ENCODE measurements around the gene CHCHD10. TPM values are rescaled to one million over a fixed set of nuclear protein-coding genes. Genes with fewer than 3 reads are reported as not detected.
A peak's percentile ranks its signal among the peaks of the same experiment; 100 is the strongest.
"Not testable (repeated sequence)": the region's sequence is repeated elsewhere in the genome, so short reads cannot be mapped to it uniquely, and the experiment has no call there.

The CHCHD10 gene
- polyA plus RNA-seq, 1 donor, result 58.3 TPM

DNA sequence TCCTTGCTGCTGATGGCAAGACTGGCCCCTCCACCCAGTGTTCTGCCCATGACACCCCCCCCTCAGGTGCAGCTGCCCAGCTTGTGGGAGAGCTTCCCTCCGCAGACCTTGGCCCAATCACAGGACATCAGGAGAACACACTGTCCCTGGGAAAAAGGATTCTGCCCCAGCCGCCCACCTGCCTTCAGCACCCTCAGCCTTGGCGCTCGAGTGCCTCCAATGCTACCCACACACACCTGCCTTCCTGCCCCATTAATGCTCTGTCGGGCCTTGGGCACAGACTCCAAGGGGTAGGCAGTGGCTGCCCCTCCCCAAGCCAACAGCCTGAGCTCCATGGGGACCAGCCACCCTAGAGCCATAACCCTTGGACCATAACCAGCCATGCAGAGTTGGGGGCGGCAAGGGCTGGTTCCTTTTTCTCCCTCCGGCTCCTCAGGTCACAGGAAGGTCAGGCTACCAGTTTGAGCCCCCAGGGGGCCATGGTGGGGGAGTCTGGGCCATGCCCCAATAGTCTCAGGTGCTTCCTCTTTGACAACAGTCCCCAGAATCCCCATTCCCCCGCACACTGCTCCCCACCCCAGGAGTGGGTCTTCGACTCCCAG is 15.6 kb downstream of the CHCHD10 start:
- no peak for DNase-seq

DNA sequence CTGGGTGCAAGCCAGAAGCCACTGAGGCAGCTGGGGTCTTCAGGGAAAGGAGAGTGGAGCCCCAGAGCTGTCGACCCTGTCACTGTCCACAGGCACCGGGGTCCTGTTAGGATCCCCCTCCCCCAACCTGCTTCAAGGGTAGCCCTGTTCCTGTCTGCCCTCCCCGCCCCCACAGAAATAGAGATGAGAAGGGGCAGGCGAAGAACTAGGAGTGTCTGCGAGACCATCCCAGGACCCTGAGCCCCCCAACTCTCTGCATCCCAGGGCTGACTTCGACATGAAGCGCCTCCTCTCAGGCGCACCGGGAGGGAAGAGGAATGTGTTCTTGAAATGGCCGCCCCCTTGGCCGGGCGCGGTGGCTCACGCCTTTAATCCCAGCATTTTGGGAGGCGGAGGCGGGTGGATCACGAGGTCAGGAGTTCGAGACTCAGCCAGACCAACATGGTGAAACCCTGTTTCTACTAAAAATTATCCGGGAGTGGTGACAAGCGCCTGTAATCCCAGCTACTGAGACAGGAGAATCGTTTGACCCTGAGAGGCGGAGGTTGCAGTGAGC is 16.3 kb downstream of the CHCHD10 start:
- no peak for DNase-seq

DNA sequence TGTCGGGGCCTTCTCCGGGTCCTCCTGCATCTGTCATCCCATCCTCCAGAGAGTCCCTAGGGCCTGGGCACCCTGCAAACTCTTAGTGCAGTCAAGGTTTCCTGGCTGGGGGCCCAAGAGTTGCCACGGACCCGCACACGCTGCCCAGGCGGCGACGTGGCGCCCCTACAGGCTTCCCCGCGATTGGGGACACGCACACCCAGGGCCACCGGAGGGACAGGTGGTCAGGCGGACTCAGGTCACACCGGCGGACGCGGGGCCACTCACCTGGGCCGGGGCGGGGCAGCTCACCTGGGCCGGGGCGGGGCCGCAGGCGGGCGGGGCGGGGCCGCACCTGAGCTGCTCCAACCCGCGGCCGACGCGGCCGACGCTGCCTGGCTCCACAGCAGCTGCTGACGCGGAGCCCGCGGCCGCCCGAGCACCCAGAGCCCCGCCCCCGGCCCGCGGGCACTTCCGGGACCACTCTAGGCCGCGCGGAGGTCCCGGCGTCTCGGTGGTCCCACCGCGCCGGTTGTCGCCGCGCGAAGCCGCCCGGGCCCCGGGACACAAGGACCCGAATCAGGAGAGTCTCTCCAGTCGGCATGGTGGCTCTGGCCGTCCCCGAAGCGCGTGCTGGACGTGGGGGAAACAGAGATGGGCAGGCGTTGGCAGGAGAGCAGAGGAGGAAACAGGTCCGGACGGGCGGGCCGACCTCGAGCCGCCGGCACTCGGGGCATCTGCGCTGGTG is 16.9 kb downstream of the CHCHD10 start, which contains the start of gene ZNF70:
ZNF70 (minus strand) TSS at position 399 of the 727 bp plus-strand sequence. CDS start 5,972 bp downstream, outside the sequence.
- peak; percentile 85 for DNase-seq

DNA sequence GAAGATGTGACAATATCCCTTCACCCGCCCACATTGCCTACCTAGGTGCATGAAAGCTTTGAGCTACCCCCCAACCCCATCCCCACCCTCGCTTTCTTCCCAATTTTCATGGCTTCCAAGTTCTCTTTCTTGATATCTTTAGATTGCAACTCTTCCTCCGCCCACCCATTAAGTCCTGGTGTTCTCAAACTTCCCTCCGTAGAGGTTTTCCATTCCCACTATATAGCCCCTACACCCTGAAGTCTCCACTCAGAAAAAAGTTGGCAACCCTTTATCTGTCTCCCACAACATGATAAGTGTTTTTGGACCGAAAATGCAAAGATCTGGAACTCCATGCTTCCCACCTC is 17.4 kb downstream of the CHCHD10 start:
- no peak for DNase-seq

DNA sequence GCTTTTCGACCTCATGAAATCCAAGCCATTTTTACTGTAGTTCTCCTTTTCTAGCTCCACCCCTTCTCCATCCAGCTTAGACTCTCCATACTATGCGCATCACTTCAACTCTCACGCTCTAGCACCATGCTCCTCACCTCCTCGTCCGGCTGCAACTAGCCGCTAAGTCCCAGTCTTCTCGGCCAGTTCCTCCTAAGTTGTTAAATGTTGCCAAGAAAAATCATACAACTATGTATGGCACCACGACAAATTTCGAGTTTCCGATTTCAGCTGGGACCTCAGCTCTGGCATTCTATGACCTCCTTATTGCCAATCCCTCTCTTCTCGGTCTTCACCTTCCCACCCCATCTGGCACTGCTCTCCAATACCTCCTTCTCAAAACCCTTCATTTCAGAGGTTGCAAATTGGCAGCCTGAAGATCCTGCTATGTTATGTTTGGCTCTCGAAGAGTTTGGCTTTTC is 17.9 kb downstream of the CHCHD10 start:
- DNase-seq, result no peak

DNA sequence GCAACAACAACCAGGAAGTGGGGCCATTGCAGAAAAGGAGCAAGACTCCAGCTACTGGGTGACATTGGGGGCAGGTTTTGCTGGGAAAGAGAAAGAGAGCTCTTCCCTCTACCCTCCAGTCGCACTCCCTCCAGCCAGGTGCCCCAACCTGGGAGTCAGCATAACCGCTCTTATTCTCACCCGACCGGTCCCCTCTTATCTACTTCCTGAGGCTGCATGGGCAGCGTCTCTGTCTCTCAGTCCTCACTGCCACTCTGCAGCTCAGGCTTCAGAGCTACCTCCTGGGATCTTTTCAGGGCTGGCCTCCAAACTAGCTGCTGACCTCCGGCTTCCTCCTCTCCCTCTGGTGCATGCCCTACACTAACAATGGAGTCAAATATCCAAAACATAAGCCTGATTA is 22.0 kb downstream of the CHCHD10 start:
- no peak for DNase-seq

DNA sequence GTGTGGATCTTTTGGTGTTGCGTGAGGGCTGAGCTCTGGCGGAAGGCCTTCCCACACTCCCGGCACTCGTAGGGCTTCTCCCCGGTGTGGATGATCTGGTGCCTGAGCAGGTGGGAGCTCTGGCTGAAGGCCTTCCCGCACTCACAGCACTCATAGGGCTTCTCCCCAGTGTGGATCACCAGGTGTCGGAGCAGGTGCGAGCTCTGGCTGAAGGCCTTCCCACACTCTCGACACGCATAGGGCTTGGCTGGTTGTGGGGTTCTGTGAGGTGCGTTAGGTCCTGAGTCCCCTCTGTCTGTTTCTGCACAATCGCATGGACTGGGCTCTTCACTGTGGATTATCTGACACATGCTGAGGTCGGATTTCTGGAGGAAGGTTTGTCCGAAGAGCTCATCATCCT is 23.3 kb downstream of the CHCHD10 start:
- no peak for DNase-seq

DNA sequence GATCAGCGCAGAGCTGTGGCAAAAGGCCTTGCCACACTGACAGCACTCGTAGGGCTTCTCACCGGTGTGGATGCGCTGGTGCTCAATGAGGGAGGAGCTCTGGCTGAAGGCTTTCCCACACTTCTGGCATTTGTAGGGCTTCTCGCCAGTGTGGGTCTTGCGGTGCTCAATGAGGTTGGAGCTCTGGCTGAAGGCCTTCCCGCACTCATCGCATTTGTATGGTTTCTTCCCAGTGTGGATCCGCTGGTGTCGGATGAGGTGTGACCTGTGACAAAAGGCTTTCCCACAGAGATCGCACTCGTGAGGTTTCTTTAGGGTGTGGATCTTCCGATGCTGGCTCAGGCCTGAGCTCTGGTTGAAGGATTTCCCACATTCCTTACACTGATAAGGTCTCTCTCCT is 23.8 kb downstream of the CHCHD10 start:
- no peak for DNase-seq

DNA sequence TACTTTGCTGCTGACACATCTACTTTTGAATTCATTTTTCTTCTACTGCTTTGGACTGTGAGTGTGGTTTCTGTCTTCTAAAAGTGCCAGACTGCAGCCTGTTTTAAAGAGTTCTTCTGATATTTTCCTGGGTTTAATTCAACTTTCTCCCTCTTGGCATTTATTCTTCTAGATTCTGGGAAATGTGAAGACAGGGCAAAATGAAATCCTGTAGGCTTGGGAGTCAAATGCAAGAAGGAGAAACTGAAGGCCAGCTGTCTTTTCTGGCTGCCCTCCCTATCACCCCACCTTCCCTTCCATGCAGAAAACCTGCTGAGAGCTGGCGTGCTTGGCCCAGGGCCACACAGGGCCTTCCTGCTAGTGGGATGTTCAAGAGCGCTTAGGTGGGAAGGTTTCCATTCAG is 24.5 kb downstream of the CHCHD10 start:
- DNase-seq, result no peak

DNA sequence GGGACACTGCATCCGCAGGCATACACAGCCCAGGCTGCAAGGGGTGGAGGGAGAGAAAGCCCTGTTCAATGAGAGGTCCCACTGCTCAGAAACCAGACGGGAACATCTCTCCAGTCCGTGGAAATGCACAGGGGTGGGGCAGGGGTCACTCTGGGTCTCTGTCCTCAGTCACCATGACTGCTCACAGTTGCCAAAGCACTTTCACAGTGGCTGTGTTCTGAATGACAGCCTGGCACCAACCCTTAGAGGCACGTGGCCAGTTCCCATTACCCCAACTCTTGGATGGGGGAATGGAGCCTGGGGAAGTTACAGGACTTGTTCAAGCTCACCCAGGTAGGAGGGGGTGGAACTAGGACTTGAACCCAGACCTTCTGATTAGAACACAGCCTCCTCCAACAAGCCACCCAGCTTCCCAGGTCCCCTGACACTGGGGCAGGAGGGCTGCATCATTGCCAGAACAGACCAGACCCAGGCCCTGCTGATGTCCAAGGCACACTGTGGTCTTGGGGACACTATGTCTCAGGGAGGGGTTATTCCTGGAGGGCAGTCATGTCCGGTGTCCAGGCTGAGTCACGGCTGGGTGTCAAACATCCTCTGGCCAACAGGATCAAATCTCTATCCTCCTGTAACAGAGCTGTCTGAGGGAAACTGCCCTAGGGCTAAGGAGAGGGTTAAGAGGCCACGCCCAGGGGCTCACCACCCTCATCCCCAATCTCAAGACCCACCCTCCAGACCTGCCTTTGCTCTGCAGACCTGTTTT is 25.1 kb downstream of the CHCHD10 start:
- DNase-seq, result no peak

DNA sequence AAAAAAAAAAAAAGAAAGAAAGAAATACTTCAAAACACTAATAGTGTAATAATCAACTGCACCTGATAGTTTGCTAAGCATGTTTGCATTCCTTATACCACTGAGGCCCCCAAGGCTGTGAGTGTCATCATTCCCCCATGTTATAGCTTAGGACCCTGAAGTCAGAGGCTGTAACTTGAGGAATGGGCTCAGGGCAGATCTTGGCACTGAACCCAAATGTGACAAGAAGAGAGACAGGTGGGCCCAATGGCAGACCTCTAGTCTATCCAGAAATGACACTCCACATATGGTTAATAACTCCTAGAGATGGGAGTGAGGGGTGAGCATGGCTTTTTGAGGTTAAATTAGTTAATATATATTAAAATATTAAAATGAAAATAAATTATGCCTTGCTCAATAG is 30.1 kb downstream of the CHCHD10 start:
- DNase-seq, result no peak

DNA sequence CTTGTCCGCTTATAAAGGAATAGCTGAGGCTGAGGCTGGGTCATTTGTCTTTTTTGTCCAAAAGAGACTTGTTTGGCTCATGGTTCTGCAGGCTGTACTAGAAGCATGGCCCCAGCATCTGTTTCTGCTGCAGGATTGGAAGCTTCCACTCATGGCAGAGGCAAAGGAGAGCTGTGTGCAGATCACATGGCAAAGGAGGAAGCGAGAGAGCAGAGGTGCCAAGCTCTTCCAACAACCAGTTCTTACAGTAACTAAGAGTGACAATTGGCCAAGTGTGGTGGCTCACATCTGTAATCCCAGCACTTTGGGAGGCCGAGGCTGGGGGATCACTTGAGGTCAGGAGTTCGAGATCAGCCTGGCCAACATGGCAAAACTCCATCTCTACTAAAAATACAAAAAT is 39.7 kb downstream of the CHCHD10 start:
- DNase-seq, result not testable (repeated sequence)

DNA sequence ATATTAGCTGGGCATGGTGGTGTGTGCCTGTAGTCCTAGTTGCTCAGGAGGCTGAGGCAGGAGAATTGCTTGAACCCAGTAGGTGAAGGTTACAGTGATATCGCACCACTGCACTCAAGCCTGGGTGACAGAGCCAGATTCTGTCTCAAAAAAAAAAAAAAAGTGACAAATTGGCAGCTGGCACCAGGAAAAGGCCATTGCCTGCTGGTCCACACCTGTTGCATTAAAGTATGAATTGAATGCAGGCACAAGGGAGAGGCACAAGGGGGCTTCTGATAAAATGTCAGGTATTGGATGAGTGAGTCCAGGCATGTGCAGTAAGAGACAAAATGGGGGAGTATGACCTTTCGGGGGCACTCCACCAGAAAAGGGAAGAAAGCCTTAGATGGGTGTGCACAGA is 45.0 kb downstream of the CHCHD10 start:
- no peak for DNase-seq

DNA sequence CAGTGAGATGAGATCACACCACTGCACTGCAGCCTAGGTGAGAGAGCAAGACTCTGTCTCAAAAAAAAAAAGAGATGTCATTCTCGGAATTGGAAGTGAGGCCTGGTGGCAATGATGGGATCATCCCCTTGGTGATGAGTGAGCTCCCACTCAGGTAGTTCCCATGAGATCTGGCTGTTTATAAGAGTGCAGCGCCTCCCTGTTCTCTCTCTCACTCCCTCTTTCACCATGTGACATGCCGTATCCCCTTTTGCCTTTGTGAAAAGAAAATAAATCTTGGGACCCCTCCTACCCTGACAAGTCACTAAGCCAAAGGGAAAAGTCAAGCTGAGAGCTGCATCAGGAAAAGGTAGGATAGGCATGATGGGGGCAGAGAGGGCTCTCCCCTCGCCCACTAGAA is 45.6 kb downstream of the CHCHD10 start:
- no peak for DNase-seq

DNA sequence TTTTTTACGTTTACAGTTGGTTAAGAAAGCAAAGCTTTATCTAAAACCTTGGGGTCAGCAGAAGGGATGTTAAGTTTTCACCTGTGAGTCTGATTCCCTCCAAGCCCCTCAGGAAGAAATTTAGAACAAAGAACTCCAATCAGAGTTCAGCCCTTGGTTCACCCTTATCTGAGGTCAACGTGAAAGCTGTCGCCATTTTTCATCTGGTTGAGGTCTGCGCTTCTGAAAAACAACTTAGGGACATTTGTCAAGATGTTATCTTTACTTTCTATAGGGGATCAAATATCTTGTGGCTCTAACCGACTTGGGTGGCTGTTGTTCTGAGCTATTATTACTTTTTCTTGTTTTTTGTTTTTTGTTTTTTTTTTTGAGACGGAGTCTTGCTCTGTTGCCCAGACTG is 46.9 kb downstream of the CHCHD10 start:
- no peak for DNase-seq

DNA sequence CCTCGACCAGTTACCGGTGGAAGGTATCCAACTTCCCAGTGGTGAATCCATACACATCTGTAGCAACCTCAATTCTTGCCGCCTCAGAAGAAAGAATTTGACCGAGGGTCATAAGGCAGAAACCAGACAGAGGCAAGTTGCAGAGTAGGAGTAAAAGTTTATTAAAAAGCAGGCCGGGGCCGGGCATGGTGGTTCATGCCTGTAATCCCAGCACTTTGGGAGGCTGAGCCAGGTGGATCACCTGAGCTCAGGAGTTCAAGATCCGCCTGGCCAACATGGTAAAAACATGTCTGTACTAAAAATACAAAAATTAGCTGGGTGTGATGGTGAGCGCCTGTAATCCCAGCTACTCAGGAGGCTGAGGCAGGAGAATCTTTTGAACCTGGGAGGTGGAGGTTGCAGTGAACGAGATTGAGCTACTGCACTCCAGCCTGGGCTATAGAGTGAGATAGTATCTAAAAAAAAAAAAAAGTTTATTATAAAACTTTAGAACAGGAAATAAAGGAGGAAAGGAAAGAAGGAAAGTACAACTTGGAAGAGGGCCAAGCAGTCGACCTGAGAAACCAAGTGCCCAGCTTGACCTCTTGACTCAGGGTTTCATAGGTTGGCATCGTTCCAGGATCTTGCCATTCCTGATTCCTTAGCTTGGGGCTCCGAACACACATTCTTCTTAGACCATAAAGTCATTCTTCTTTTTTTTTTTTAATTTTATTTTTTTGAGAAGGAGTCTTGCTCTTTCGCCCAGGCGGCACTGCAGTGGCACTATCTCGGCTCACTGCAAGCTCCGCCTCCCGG is 49.2 kb downstream of the CHCHD10 start:
- no peak for DNase-seq

DNA sequence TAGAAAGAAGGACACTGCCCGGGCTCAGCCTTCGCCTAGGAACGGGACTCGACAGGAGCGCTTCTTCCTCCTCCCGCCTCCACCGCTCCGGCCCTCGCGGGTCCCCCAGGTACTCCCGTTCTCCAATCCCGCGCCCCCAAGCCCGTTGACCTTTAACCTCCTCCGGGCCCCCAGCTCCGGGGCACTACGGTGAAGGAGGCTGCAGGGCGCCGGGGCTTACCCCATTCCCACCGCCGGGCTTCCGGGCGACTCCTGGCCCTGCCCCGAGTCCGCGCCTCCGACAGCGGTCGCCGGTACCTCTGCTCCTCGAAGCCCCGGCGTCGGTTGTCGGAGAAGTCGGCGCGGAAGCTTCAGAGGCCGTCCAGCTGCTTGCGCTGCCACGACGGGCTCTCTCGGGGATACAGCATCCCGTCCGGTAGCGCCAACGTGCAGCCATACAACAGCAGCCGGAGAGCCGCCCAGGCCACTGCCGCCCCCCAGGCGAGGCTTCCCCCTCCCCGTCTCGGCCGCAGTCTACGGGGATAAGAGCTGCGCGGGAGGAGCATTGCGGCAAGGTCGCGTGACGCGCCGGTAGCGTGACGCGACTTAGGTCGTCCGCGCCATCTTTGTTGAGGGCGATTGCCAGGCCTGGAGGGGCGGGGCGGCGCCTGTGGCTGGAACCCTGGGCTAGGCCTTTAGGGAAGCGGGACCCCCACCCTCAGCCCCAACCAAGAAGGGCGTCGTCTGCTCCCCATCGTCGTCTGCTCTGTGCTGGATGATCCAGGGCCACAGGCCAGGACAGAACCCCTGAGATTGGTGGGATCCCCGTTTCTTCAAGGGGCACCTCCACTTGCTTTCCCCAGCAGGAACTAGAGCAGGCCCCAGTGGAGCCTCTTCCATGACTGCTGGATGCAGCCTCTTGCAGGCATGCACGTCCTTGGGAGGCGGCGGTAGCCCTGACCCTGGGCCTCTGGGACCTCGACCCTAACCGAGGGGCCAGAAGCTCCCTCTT is 50.7 kb downstream of the CHCHD10 start:
- DNase-seq, result peak; percentile 85
